Stimulated activated CD4-positive, alpha-beta T cell treated with anti-CD3 and anti-CD28 coated beads, Interleukin-4, amount 100 ng/mL, for 24 hours (primary cell): ENCODE data around the gene ENOSF1.

Source experiments
- DNase-seq: peaks from one replicate; pipeline ENCODE4 v3.0.0-alpha.2; 2020

Gene ENOSF1

DNA sequence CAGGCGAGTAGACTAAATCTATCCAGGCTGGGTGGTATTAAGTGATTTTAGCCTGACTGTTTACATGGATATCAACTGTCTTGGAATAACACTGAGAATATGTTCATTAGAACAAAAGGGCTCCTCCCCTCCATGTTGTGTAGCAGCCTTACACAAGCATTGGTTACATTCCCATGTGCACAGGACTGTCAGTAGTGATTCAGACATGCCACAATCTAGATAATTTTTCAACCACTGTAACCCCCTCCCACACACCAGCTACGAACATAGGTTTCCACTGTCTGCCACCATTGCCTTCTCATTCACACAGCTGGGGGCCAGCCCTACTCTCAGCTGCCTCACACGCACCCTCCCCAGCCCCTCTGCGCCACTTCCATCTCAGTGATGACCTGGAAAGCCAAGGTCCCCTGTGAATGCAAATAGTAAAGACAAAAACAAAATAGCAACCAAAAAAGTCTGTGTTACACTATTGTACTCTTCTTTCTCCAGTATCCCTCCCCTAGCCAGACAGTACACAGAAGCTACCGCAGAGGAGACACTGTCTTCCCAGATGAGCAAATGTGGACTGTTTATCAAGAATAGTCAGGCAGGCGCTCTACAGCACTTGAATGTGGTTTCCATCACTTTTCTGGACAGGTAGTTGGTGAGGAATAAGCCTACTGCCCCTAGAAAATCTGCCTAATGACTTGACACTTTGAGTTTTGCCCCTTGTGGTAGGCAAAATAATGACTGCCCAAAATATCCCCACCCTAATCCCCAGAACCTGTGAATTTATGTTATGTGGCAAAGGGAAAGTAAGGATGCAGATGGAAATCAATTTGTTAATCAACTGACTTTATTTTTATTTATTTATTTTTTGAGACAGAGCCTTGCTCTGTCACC, 82.9 kb downstream of the ENOSF1 start:
- DNase-seq, result peak; percentile 10

DNA sequence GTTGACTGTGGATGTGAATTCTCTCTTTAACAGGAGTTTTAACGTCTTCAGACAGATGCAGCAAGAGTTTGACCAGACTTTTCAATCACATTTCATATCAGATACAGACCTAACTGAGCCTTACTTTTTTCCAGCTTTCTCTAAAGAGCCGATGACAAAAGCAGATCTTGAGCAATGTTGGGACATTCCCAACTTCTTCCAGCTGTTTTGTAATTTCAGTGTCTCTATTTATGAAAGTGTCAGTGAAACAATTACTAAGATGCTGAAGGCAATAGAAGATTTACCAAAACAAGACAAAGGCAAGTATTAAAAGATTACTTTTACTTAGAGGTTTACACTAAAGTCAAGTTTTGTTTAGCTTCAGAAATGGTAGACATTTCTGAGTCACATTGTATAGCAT, 85.2 kb downstream of the ENOSF1 start:
- no peak for DNase-seq

DNA sequence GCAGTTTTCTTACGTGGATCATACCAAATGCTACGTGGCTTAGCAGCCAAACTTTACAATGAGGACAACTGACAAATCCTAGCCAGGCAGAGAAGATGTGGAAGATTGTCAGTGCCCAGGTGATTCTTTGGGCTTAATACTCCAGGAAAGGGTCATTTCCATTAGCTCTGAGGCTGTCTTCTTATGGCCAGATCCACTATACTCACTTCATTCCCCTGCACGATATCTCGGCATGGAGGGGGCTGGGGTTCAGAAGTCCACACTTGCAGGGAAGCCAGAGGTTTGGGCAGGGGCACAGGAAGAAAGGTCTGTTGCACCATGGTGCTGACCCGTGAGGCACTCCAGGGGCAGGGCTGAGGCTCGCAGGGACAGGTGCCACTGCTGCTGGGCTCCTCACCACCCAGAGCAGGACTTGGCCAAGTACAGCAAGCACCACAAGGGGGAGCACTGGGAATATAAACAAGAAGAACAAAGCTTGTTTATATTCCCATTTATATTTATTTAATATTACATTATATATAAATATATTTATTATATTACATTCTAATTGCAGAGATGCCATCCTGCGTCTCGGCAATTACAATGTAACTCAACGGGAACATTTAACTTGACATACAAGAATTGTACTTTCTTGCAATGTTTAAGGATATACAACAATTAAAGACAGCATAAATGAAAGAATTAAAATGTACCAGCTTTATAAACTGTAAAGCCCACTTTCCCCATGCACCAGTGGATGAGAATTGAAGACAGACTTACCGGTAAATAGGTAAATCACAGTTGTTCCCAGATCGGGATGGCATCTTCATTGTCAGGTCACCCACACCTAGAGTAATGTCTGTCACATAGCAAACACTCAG, 88.4 kb downstream of the ENOSF1 start:
- DNase-seq, result peak; percentile 70

DNA sequence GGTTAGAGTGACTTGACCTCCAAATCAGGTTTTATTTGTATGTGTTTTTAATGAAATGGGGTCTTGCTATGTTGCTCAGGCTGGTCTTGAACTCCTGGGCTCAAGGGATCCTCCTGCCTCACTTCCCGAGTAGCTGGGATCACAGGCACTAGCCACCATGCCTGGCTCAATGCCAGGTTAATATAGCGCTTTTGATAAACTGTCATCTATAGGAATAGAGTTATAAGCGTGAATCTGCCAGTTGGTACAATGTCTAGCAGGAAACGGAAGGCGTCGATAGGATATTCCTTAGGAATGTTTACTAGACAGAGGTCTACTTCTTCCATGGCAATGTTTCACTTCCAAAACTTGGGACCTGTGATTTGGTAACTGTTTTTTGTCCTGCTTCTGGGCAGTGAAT, 90.1 kb downstream of the ENOSF1 start:
- no peak for DNase-seq

DNA sequence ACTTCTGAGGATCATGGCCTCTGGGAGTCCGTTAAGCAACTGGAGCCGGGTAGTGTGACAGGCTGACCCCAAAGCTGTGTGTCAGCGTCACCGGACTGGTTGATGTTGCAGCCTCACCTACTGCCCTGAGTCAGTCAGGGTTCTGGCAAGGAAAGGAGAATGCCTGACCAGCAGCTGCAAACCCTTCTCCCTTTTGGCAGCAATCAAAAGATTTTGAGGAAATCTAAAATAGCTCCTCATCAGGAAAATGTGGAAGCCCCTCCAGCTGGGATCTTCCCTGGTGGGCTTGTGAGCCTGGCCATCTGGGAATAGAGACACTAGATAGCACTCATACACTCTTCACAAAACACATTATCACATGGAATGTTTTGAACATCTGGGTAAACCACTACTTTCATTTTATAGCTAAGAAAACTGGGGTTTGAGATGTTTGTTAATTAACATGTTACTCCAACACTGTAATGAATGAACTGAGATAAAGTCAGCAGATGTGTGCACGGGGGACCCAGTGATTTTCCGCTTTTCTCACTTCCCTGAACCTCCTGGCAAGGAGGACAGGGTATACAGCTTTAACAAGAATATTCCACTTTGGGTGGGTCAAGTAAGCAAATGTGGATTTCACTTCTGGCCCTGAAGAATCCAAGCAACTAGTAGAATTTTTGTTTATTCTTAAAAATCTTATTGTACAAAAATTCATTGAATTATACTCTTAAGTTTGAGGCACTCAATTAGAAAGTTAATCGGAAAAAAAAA, 91.0 kb downstream of the ENOSF1 start:
- no peak for DNase-seq
